SH-SY5Y (cell line): Measurements from ENCODE around the gene OPCML.

Experiments used
- GATA2 ChIP-seq: IDR thresholded peaks from 2 replicates; pipeline ENCODE4 v1.6.1; 2011; ENCODE audit warnings: mild to moderate bottlenecking, low read depth, low read length
- GATA3 ChIP-seq: IDR thresholded peaks from 2 replicates; pipeline ENCODE4 v1.6.1; 2011; ENCODE audit warnings: low read depth, mild to moderate bottlenecking, low read length, moderate library complexity

- TF ChIP-seq GATA2 (no peak), GATA3 (no peak)
Measured at GRCh38 chr11:133058501-133058900, 473.8 kb downstream of the OPCML start.
